ENCODE measurements around the gene ERMN.

ERMN gene

GRCh38 chr2:157329524-157329923, 3.9 kb upstream of the ERMN start:
- DNase-seq (ENCODE audit: low read depth): no peak

- peak; percentile 77 for DNase-seq (ENCODE audit: low read depth)
These were observed 2.2 kb upstream of the ERMN start for GRCh38 chr2:157327621-157328500.

GRCh38 chr2:157327200-157327599, 1.6 kb upstream of the ERMN start:
- no peak for DNase-seq (ENCODE audit: low read depth)

- no peak for DNase-seq (ENCODE audit: low read depth)
These were observed 1.1 kb upstream of the ERMN start for GRCh38 chr2:157326698-157327097.

- no peak for DNase-seq (ENCODE audit: low read depth)
These were observed 1.2 kb downstream of the ERMN start for GRCh38 chr2:157324331-157324843.

- no peak for DNase-seq (ENCODE audit: low read depth)
These were observed 3.2 kb downstream of the ERMN start for GRCh38 chr2:157322432-157322831.

- no peak for DNase-seq (ENCODE audit: low read depth)
These were observed 4.2 kb downstream of the ERMN start for GRCh38 chr2:157321466-157321865.

GRCh38 chr2:157320409-157320808, 5.2 kb downstream of the ERMN start:
- DNase-seq (ENCODE audit: low read depth): no peak

- no peak for DNase-seq (ENCODE audit: low read depth)
These were observed 5.8 kb downstream of the ERMN start for GRCh38 chr2:157319795-157320194.

- DNase-seq (ENCODE audit: low read depth): no peak
These were observed 6.7 kb downstream of the ERMN start for GRCh38 chr2:157318884-157319283.

- DNase-seq (ENCODE audit: low read depth): no peak
These were observed 9.7 kb downstream of the ERMN start for GRCh38 chr2:157315901-157316300.

- peak; percentile 57 for DNase-seq (ENCODE audit: low read depth)
These were observed 12.6 kb downstream of the ERMN start for GRCh38 chr2:157312866-157313486.

GRCh38 chr2:157311706-157312105, 13.9 kb downstream of the ERMN start:
- DNase-seq (ENCODE audit: low read depth): no peak

GRCh38 chr2:157309878-157310277, 15.7 kb downstream of the ERMN start:
- DNase-seq (ENCODE audit: low read depth): no peak

- peak; percentile 77 for DNase-seq (ENCODE audit: low read depth)
These were observed 18.6 kb downstream of the ERMN start for GRCh38 chr2:157307021-157307420.

GRCh38 chr2:157305723-157306110, 19.9 kb downstream of the ERMN start:
- peak; percentile 27 for DNase-seq (ENCODE audit: low read depth)

- DNase-seq (ENCODE audit: low read depth): peak; percentile 94
These were observed 20.6 kb downstream of the ERMN start for GRCh38 chr2:157304811-157305722.

GRCh38 chr2:157303612-157304011, 22.0 kb downstream of the ERMN start:
- DNase-seq (ENCODE audit: low read depth): no peak

GRCh38 chr2:157302492-157303099, 23.0 kb downstream of the ERMN start:
- peak; percentile 71 for DNase-seq (ENCODE audit: low read depth)

GRCh38 chr2:157301307-157301706, 24.3 kb downstream of the ERMN start:
- no peak for DNase-seq (ENCODE audit: low read depth)

- DNase-seq (ENCODE audit: low read depth): no peak
These were observed 28.7 kb downstream of the ERMN start for GRCh38 chr2:157296958-157297357.

- no peak for DNase-seq (ENCODE audit: low read depth)
These were observed 29.1 kb downstream of the ERMN start for GRCh38 chr2:157296490-157296889.
